GM12878 (cell line): ENCODE results near the gene CXCL1. TPM values are rescaled to one million over a fixed set of nuclear protein-coding genes. Genes with fewer than 3 reads are reported as not detected.

ENCODE experiments used
- ATAC-seq: fragments of 200-7000 bp; cut with Tn5 transposase; 3 replicates; pipeline ENCODE4 v1.9.1; 2020; ENCODE audit warnings: mild to moderate bottlenecking, moderate library complexity
- BruUV-seq: library from RNA; stranded (reverse); fragments of 400-500 nt; replicated peaks from 2 replicates; lab custom pipeline; 2021; lab: Mats Ljungman, UMichigan
- CTCF ChIA-PET: fragments of 300-600 bp; sonication (Branson Sonifier 250); formaldehyde crosslinking; extraction: SDS; loops from one replicate; lab custom pipeline; 2021; ENCODE audit warnings: inconsistent platforms; lab: Yijun Ruan, JAX
- POLR2A ChIA-PET: fragments of 350-600 bp; formaldehyde crosslinking; extraction: SDS; loops from one replicate; lab custom pipeline; 2021; ENCODE audit warnings: inconsistent platforms; lab: Charles Lee
- RAD21 ChIA-PET: fragments of 300-600 bp; sonication (Branson Sonifier 250); formaldehyde crosslinking; loops from one replicate; lab custom pipeline; 2023; ENCODE audit warnings: antibody characterized with exemption; ENCODE audit not compliant: unreplicated experiment; lab: Charles Lee
- SMC1A ChIA-PET: fragments of 300-600 bp; sonication (Branson Sonifier 250); formaldehyde crosslinking; loops from one replicate; lab custom pipeline; 2023; ENCODE audit not compliant: unreplicated experiment, uncharacterized antibody; lab: Charles Lee
- DNase-seq: peaks from one replicate; pipeline ENCODE4 v3.0.0-alpha.2; 2011; ENCODE audit warnings: low read depth, low spot score
- FAIRE-seq: peaks from 3 replicates; lab custom pipeline; 2011; peaks lifted over from hg19 to GRCh38; lab: Jason Lieb, UNC
- H2AFZ ChIP-seq: 2 replicates; pipeline ENCODE4 v1.6.0; 2011; ENCODE audit warnings: low read depth, low read length, control low read depth; ENCODE audit not compliant: control insufficient read depth
- H3K27ac ChIP-seq: 2 replicates; pipeline ENCODE4 v1.5.1; 2011; ENCODE audit warnings: control low read depth; ENCODE audit not compliant: control insufficient read depth, insufficient read depth
- H3K27me3 ChIP-seq, 2 experiments: replicated peaks in 1 of 2; 2 replicates each; pipeline versions ENCODE4 v1.6.0 to v1.6.1; 2011; ENCODE audit warnings: low read length in 1 of 2; ENCODE audit not compliant: control insufficient read depth in 2 of 2, insufficient read depth in 2 of 2
- H3K36me3 ChIP-seq, 2 experiments: 2 replicates each; pipeline ENCODE4 v1.5.1; 2011; ENCODE audit warnings: low read length in 1 of 2; ENCODE audit not compliant: control insufficient read depth in 2 of 2, insufficient read depth in 2 of 2
- H3K4me1 ChIP-seq: 2 replicates; pipeline ENCODE4 v1.6.1; 2011; ENCODE audit warnings: mild to moderate bottlenecking, low read length, moderate library complexity, mixed read lengths; ENCODE audit not compliant: control insufficient read depth, insufficient read depth
- H3K4me2 ChIP-seq: 2 replicates; pipeline ENCODE4 v1.6.0; 2011; ENCODE audit warnings: control low read depth; ENCODE audit not compliant: control insufficient read depth, insufficient read depth
- H3K4me3 ChIP-seq: fragments of 200-600 bp; sonication (generic); 2 replicates; pipeline ENCODE4 v1.5.1; 2016
- H3K79me2 ChIP-seq: 2 replicates; pipeline ENCODE4 v1.6.0; 2011; ENCODE audit warnings: low read length; ENCODE audit not compliant: control insufficient read depth, insufficient read depth
- H3K9ac ChIP-seq: 2 replicates; pipeline ENCODE4 v1.8.0; 2011; ENCODE audit warnings: low read length, control low read depth, mixed read lengths; ENCODE audit not compliant: control insufficient read depth, insufficient read depth
- H3K9me3 ChIP-seq: replicated peaks from 3 replicates; pipeline ENCODE4 v1.5.1; 2011; ENCODE audit warnings: mild to moderate bottlenecking, low read length; ENCODE audit not compliant: control insufficient read depth, insufficient read depth
- H4K20me1 ChIP-seq: 2 replicates; pipeline ENCODE4 v1.6.0; 2011; ENCODE audit not compliant: control insufficient read depth, insufficient read depth
- ASH2L ChIP-seq: fragments of 300-600, 200-600 bp; sonication (generic); IDR thresholded peaks from 2 replicates; pipeline ENCODE4 v1.6.1; 2017; ENCODE audit warnings: low read depth, mild to moderate bottlenecking, borderline replicate concordance
- BCL11A ChIP-seq: IDR thresholded peaks from 2 replicates; pipeline ENCODE4 v1.6.1; 2011; ENCODE audit warnings: low read depth, low read length
- CBX3 ChIP-seq: fragments of 200-600 bp; sonication (generic); IDR thresholded peaks from 2 replicates; pipeline ENCODE4 v1.6.1; 2016; ENCODE audit warnings: low read depth, borderline replicate concordance
- IKZF1 ChIP-seq: fragments of 450-650 bp; conservative IDR thresholded peaks from 2 replicates; pipeline ENCODE4 v1.6.1; 2017; ENCODE audit warnings: antibody characterized with exemption, mild to moderate bottlenecking
- NFXL1 ChIP-seq: fragments of 450-650 bp; IDR thresholded peaks from 2 replicates; pipeline ENCODE4 v1.6.1; 2017; ENCODE audit warnings: antibody characterized with exemption, mild to moderate bottlenecking, borderline replicate concordance
- NFYB ChIP-seq: IDR thresholded peaks from 2 replicates; pipeline ENCODE4 v1.6.1; 2011; ENCODE audit warnings: low read depth, mild to moderate bottlenecking, low read length, improper control_type of control experiment, moderate library complexity; ENCODE audit not compliant: insufficient read depth
- NR2C1 ChIP-seq: fragments of 450-650 bp; IDR thresholded peaks from 2 replicates; pipeline ENCODE4 v1.6.1; 2017; ENCODE audit warnings: antibody characterized with exemption, mild to moderate bottlenecking, moderate library complexity
- NR2C2 ChIP-seq: IDR thresholded peaks from 2 replicates; pipeline ENCODE4 v1.6.1; 2011; ENCODE audit warnings: borderline replicate concordance, low read depth; ENCODE audit not compliant: control insufficient read depth, insufficient read length
- PAX8 ChIP-seq: fragments of 450-650 bp; IDR thresholded peaks from 2 replicates; pipeline ENCODE4 v1.6.1; 2017; ENCODE audit warnings: mild to moderate bottlenecking, moderate library complexity
- POLR2A ChIP-seq: IDR thresholded peaks from 2 replicates; pipeline ENCODE4 v1.6.1; 2011; ENCODE audit warnings: low read depth, mild to moderate bottlenecking, low read length
- RAD51 ChIP-seq: fragments of 450-650 bp; IDR thresholded peaks from 2 replicates; pipeline ENCODE4 v1.6.1; 2016; ENCODE audit warnings: moderate library complexity, mild to moderate bottlenecking, inconsistent platforms
- SPI1 ChIP-seq: IDR thresholded peaks from 2 replicates; pipeline ENCODE4 v1.6.1; 2011; ENCODE audit warnings: low read depth, mild to moderate bottlenecking, low read length, moderate library complexity, borderline replicate concordance; ENCODE audit not compliant: insufficient read depth
- SREBF1 ChIP-seq: IDR thresholded peaks from 2 replicates; pipeline ENCODE4 v1.6.1; 2012; ENCODE audit warnings: mild to moderate bottlenecking, low read length
- STAT1 ChIP-seq: fragments of 450-650 bp; conservative IDR thresholded peaks from 2 replicates; pipeline ENCODE4 v1.6.1; 2014; ENCODE audit warnings: antibody characterized with exemption, mild to moderate bottlenecking
- SUZ12 ChIP-seq: fragments of 200-600 bp; sonication (generic); IDR thresholded peaks from one replicate; pipeline ENCODE4 v1.6.1; 2018; ENCODE audit warnings: antibody characterized with exemption, mild to moderate bottlenecking; ENCODE audit not compliant: unreplicated experiment
- TCF3 ChIP-seq: IDR thresholded peaks from 2 replicates; pipeline ENCODE4 v1.6.1; 2012; ENCODE audit warnings: low read depth, mild to moderate bottlenecking, low read length, borderline replicate concordance; ENCODE audit not compliant: insufficient read depth
- ZNF217 ChIP-seq: fragments of 450-650 bp; IDR thresholded peaks from 2 replicates; pipeline ENCODE4 v1.6.1; 2017; ENCODE audit warnings: antibody characterized with exemption, mild to moderate bottlenecking
- WGBS: methylation state at CpG from one replicate; pipeline ENCODE4 v1.1.6; 2016; ENCODE audit warnings: low lambda C conversion rate; ENCODE audit not compliant: insufficient replicate concordance, insufficient coverage; ENCODE audit errors: missing lambda C conversion rate; 5-methylcytosine and 5-hydroxymethylcytosine counted together
- in situ Hi-C: fragments of 300-500 bp; cut with MboI; formaldehyde crosslinking; loops from 9 replicates; pipeline ENCODE4 v1.14.3; 2018; ENCODE audit warnings: mixed read lengths
- intact Hi-C: fragments of 100-400 bp; cut with micrococcal nuclease; formaldehyde crosslinking; loops from one replicate; pipeline ENCODE4 v1.14.2; 2022; ENCODE audit not compliant: unreplicated experiment
- polyA plus RNA-seq, 11 experiments: library from polyadenylated mRNA; depleted of rRNA in 4 of 11; unstranded in 6 of 11; stranded (reverse) in 5 of 11; fragments of >200 nt; fragmentation: Nextera tagmentation in 4 of 11; fragmentation: Illumina TruSeq in 1 of 11; extraction: Ambion mirVana in 4 of 11; extraction: Trizol in 1 of 11; gene quantifications; 1 replicate in 1 of 11; 2 replicates in 10 of 11; pipeline versions ENCODE4 v1.2.1 to v1.2.3, GENCODE V29; 2011 to 2016; ENCODE audit warnings: inconsistent platforms in 2 of 11, missing spikeins in 2 of 11, low read depth in 1 of 11
- total RNA-seq, 4 experiments: library from RNA; depleted of rRNA in 3 of 4; stranded (reverse); fragments of >200 nt in 3 of 4; fragmentation: Illumina TruSeq in 1 of 4; extraction: Trizol in 1 of 4; gene quantifications; 2 replicates each; pipeline versions ENCODE4 v1.2.1 to v1.2.3, GENCODE V29; 2013 to 2021
- TF ChIP-seq, protein P1 (sequence below): IDR thresholded peaks from 2 replicates; pipeline ENCODE4 v1.6.1; 2012; ENCODE audit warnings: low read length, inconsistent platforms
- TF ChIP-seq, protein P2 (sequence below): fragments of 450-650 bp; IDR thresholded peaks from 2 replicates; pipeline ENCODE4 v1.6.1; 2017; ENCODE audit warnings: borderline replicate concordance

CXCL1 gene
- total and polyA plus RNA-seq, 10 of the 15 experiments (the other 5 are each of a cell fraction or from before 2014, with no cell fraction given), result not detected

DNA sequence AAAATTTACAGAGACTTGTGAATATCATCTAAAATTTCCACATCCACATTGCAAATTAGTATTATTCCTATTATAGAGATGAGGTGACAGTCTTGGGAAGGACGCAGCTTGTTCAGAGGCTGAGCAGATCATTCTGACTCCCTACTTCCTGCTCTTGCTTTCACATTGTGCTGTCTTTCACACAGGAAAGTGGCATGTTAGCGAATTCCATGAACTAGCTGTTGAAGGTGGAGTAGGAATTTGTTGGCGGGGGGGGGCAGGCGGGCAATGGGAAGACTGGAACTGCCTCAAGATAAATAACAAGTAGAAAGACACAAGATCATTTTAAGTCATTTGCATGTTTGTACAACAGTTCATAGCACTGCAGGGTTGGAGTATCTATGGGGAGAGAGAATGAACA, 13.8 kb upstream of the CXCL1 start:
- no peak for TF ChIP-seq NFYB
- no peak for TF ChIP-seq ASH2L
- no peak for TF ChIP-seq ZNF217
- no peak for TF ChIP-seq SPI1
- no peak for TF ChIP-seq CBX3
- TF ChIP-seq RAD51, result no peak
- TF ChIP-seq NR2C2, result no peak
- no peak for TF ChIP-seq SREBF1
- TF ChIP-seq STAT1, result no peak
- no peak for TF ChIP-seq SUZ12
- TF ChIP-seq, all 136 proteins: peak for 0
- Histone ChIP-seq H3K27ac (no peak overlapping the region), H3K4me1 (no peaks in the 10 kb centered on the region), H3K4me3 (no peak overlapping the region), H3K9ac (no peak overlapping the region), H3K9me3 (no peaks in the 10 kb centered on the region), H3K27me3 (peaks cover 0 to 2% of the 10 kb centered on the region in 2 experiments; a peak in 1 of 4 replicates), H2AFZ (no peak overlapping the region), H3K4me2 (no peak overlapping the region), H3K36me3 (no peaks in the 10 kb centered on the region), H4K20me1 (no peaks in the 10 kb centered on the region), H3K79me2 (no peaks in the 10 kb centered on the region)
- intact Hi-C loops (no loop called here), in situ Hi-C loops (no loop called here)
- 17% methylated on average over 4 of the region's 4 CpGs for WGBS
- no peak for DNase-seq
- ATAC-seq, result no peak
- ChIA-PET CTCF (no interaction called here), POLR2A (no interaction called here), SMC1A (interaction anchor here (1.2 kb wide), 1 partner anchor 9 kb away, joined by 3 read pairs; no protein-coding TSS in a partner anchor), RAD21 (no interaction called here)
- FAIRE-seq, result no peak
- BruUV-seq, result no TSS peak

DNA sequence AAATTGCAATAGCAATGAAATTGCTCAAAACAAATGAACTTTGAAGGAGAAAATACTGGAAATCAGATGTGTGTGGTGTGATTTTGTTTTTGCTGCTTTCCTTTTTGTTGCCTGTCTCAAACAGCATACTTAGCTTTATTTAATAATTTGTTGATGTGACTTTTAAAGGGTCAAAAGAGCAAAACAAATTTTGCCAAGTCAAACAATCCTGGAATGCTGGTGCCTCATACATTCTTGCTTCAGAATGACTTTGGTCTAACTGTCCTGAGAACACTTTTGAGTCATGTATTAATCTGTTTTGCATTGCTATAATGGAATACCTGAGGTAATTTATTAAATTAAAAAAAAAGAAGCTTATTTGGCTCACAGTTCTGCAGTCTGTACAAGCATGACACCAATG, 12.7 kb upstream of the CXCL1 start:
- FAIRE-seq, result no peak
- TF ChIP-seq, protein P1, sequence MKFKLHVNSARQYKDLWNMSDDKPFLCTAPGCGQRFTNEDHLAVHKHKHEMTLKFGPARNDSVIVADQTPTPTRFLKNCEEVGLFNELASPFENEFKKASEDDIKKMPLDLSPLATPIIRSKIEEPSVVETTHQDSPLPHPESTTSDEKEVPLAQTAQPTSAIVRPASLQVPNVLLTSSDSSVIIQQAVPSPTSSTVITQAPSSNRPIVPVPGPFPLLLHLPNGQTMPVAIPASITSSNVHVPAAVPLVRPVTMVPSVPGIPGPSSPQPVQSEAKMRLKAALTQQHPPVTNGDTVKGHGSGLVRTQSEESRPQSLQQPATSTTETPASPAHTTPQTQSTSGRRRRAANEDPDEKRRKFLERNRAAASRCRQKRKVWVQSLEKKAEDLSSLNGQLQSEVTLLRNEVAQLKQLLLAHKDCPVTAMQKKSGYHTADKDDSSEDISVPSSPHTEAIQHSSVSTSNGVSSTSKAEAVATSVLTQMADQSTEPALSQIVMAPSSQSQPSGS, result no peak
- TF ChIP-seq IKZF1 (no peak), TCF3 (no peak), PAX8 (no peak), NR2C1 (no peak), NFXL1 (no peak), BCL11A (no peak), POLR2A (no peak)
- TF ChIP-seq, protein P2, sequence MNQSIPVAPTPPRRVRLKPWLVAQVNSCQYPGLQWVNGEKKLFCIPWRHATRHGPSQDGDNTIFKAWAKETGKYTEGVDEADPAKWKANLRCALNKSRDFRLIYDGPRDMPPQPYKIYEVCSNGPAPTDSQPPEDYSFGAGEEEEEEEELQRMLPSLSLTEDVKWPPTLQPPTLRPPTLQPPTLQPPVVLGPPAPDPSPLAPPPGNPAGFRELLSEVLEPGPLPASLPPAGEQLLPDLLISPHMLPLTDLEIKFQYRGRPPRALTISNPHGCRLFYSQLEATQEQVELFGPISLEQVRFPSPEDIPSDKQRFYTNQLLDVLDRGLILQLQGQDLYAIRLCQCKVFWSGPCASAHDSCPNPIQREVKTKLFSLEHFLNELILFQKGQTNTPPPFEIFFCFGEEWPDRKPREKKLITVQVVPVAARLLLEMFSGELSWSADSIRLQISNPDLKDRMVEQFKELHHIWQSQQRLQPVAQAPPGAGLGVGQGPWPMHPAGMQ, result no peak

More for the DNA sequence above, 12.7 kb upstream of the CXCL1 start:
- Histone ChIP-seq H3K27ac (no peak overlapping the region), H2AFZ (no peak overlapping the region), H3K4me3 (no peak overlapping the region), H3K9me3 (no peaks in the 10 kb centered on the region), H3K27me3 (peaks cover 0 to 2% of the 10 kb centered on the region in 2 experiments; a peak in 1 of 4 replicates), H3K36me3 (no peaks in the 10 kb centered on the region), H3K4me1 (no peaks in the 10 kb centered on the region), H3K9ac (no peak overlapping the region), H3K4me2 (no peak overlapping the region), H4K20me1 (no peaks in the 10 kb centered on the region), H3K79me2 (no peaks in the 10 kb centered on the region)
- CTCF ChIA-PET, result interaction anchor here (0.5 to 1.3 kb wide), 2 partner anchors 195 to 543 kb away, joined by 3 read pairs; no protein-coding TSS in a partner anchor
- RAD21 ChIA-PET, result no interaction called here
- POLR2A ChIA-PET, result interaction anchor here (0.6 kb wide), 1 partner anchor 741 kb away, joined by 5 read pairs; no protein-coding TSS in a partner anchor
- SMC1A ChIA-PET, result interaction anchor here (1.2 kb wide), 1 partner anchor 8 kb away, joined by 3 read pairs; no protein-coding TSS in a partner anchor
- in situ Hi-C loops, result no loop called here
- ATAC-seq (no peak), DNase-seq (no peak)
- BruUV-seq, result no TSS peak
- intact Hi-C loops, result no loop called here
